H7 (cell line): ENCODE results near the gene RASA2. TPM values are rescaled to one million over a fixed set of nuclear protein-coding genes. Genes with fewer than 3 reads are reported as not detected.

Source experiments
- DNase-seq: peaks from one replicate; pipeline ENCODE4 v3.0.0; 2012
- H3K27me3 ChIP-seq: 2 replicates; pipeline ENCODE4 v1.6.0; 2011; ENCODE audit warnings: mild to moderate bottlenecking, low read length; ENCODE audit not compliant: control insufficient read depth, insufficient read depth
- H3K36me3 ChIP-seq: replicated peaks from 2 replicates; pipeline ENCODE4 v1.5.1; 2011; ENCODE audit warnings: low read length; ENCODE audit not compliant: control insufficient read depth, insufficient read depth
- H3K4me3 ChIP-seq: 2 replicates; pipeline ENCODE4 v1.5.1; 2011; ENCODE audit warnings: low read depth, mild to moderate bottlenecking, control low read depth, low read length, moderate library complexity; ENCODE audit not compliant: insufficient read depth
- total RNA-seq: library from RNA; depleted of rRNA; stranded (reverse); fragments of >200 nt; shearing (Covaris generic); gene quantifications from 2 replicates; pipeline ENCODE4 v1.2.3, GENCODE V29; 2014; rRNA removed

Gene RASA2
- total RNA-seq, 1 experiment from 2014 or later, result 11.6 TPM

DNA sequence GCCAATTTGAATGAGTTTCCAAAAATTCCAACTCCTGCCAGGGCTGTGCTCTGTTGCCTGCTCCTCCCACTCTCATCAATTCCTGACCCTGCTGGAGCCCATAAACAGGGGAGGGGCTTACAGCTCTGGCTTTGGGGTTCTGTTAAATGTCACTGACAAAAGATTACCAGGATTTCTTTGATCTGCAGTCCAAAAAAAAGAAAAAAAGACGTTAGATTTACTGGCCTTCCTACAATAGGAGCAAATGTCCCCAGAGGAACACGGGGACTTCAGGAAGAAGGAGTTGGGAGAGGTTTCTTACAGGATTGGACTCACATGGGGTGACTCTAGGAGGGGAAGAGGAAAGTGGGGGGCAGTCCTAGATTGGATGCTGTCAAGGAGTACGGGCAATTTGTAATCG is 167.0 kb downstream of the RASA2 start:
- H3K36me3 ChIP-seq, result no peaks in the 10 kb centered on the region
- H3K27me3 ChIP-seq, result peaks cover 9% of the 10 kb centered on the region
- H3K4me3 ChIP-seq, result no peak overlapping the region
- no peak for DNase-seq

DNA sequence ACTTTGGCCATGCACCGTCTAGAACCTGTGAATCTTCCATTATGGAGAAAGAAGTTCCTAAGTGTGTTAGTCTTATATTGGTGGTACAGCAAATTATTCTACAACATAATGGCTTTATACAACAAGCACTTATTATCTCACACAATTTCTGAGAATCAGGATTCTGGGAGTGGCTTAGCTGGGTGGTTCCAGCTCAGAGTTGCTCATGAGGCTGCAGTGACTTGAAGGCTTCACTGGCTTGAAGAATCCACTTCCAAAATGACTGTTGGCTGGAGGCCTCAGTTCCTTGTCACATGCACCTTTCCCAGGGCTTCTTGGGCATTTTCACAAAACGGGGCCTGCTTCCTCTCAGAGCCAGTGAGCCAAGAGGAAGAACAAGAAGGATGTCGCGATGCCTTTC is 169.0 kb downstream of the RASA2 start:
- DNase-seq, result no peak
- Histone ChIP-seq H3K27me3 (peaks cover 25% of the 10 kb centered on the region), H3K36me3 (no peaks in the 10 kb centered on the region), H3K4me3 (no peak overlapping the region)

DNA sequence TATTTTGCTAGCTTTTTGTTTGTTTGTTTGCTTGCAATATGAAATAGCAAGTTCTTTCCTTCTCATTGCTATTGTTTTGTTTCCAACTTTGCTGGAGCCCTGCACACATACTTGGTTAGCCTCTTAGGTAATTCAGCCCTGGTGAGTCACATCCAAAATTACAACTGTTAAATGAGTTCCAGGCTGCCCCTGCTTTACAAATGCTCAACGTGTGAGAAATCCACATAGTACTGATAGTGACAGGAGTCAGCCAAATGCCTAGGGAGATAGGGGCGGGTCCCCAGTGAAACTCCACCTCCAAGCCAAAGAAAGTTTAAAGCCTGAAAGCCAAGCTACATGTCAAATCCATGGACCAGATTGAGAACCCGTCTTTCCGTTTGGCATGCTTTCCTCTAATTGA is 169.9 kb downstream of the RASA2 start:
- Histone ChIP-seq H3K36me3 (no peaks in the 10 kb centered on the region), H3K27me3 (peaks cover 25% of the 10 kb centered on the region), H3K4me3 (no peak overlapping the region)
- no peak for DNase-seq

DNA sequence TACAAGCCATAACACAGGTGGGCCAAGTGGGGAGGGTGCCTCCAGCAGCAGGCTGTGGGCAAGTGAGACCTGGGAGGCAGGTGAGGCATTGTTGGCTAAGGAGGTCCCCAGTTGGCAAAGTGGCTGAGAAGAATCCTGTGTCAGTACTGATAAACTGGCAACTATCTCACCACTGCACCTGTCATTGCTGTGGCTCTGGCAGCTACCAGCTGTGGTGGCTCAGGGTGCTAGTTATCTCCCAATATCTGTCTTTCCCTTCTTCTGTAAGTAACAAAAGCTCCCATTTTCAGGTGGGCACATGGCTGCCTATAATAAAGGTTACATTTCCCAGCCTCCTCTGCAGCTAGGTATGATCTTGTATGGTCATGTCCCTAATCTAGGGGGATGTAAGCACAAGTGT is 170.7 kb downstream of the RASA2 start:
- no peaks in the 10 kb centered on the region for H3K36me3 ChIP-seq
- peaks cover 25% of the 10 kb centered on the region for H3K27me3 ChIP-seq
- H3K4me3 ChIP-seq, result no peak overlapping the region
- no peak for DNase-seq

DNA sequence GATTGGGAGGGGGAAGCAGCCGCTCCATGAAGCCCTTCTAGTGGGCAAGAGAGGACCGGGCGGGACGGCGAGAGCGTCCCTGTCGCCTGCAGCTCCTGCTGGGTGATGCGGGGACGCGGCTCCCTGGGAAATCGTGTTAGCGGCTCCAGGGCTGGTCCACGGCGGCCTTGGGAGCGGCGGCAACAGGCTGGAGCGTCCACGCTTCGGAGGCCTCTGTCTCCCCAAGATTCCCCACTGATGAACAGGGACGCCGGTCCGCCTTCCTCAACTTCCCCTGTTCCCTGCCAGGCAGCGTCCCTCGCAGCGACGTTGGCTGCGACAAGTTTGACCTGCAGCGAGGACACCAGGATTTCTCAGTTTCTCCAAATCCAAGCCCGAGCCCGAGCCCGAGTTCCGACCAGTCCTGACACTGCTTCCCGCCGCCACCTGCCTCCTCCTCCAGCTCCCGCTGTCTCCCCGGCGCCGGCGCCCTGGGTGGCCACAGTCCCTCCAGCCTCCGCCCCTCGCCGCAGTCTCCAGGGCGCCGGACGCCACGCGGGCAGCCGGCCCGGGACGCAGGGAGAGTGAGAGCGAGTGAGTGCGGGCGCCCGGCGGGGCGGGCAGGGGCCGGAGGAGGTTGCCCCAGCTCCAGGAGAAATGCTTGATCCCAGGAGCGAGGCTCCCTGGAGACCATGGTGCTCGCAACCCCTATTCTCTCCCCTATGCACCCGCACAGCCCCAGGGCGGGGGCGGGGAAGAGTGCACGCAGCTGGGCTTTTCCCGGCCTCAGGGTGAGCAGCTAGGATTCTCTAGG is 173.2 kb downstream of the RASA2 start:
- peaks cover 25% of the 10 kb centered on the region for H3K27me3 ChIP-seq
- no peaks in the 10 kb centered on the region for H3K36me3 ChIP-seq
- peak; percentile 81 for DNase-seq
- H3K4me3 ChIP-seq, result peak overlapping the region; percentile 63

DNA sequence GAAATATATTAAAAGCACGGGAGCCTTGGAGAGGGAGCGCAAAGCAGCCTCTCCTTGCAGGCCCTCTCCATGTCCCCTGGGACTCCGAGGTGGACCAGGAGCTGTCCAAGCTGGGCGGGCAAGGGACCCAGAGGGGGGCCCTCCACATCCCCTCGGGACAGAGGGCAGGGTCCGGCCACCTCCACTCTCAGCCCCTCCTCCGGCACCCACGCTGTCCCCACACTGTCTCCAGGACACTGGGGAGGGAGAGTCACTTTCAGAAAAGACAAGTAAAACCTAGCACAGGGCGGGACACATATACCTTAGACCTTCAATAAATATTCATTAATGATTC is 173.8 kb downstream of the RASA2 start:
- Histone ChIP-seq H3K36me3 (no peaks in the 10 kb centered on the region), H3K27me3 (peaks cover 25% of the 10 kb centered on the region), H3K4me3 (peak overlapping the region; percentile 63)
- no peak for DNase-seq

DNA sequence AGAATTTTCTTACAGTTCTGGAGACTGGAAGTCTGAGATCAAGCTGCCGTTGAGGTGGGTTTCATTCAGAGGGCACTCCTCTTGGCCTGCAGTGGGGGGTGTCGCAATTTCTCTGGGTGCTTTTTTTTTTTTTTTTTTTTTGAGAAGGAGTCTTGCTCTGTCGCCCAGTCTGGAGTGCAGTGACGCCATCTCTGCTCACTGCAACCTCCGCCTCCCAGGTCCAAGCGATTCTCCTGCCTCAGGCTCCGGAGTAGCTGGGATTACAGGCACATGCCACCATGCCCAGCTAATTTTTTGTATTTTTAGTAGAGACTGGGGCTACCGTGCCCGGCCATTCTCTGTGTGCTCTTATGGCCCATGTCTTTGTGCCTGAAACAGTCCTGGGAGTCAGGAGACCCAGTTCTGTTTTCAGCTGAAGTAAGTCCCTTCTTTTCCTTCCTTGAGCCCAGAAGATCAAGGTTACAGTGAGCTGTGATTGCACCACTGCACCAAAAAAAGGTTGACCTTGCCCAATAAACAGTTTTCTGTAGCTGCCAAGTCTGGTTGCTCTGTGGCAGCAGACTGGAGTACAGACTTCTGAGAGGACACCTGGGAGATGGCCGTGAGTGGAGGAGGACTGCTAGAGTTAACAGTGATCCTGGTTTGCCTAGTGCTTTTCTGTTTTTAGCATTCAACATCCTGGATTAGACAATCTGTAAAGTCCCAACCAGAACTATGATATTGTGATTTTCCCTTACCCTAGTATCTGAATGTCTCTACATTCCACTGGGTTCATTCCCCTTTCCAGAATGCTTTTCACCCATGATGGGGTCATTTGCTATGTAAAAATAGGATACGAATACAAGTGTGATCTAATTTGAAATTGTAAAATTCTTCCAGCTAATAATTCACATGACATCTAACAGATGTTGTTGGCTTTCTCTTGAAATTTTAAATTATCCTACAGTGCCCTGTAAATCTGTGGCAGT is 174.7 kb downstream of the RASA2 start:
- H3K4me3 ChIP-seq, result no peak overlapping the region
- no peak for DNase-seq
- H3K36me3 ChIP-seq, result no peaks in the 10 kb centered on the region
- peaks cover 25% of the 10 kb centered on the region for H3K27me3 ChIP-seq

DNA sequence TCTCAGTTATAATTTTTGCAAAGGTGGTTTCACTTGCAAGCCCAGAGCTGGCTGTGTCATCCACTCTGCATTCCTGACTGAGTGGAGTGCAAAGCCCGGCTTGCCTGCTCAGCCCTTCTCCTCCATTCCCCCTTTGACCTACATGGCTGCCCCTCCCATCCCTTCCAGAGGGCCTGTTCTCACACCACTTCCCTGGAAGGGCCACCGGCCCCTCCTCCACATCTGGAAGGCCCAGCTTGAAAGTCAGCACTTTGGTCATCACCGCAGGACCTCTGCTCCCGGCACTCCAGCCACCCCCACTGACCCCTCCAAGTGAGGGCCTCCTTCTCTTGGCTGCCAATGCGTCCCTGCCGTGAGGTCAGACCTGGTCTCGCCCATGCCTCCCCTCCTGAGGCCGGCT is 177.2 kb downstream of the RASA2 start:
- Histone ChIP-seq H3K36me3 (no peaks in the 10 kb centered on the region), H3K27me3 (peaks cover 16% of the 10 kb centered on the region), H3K4me3 (no peak overlapping the region)
- peak; percentile 44 for DNase-seq

Other genes starting within 250 kb of the RASA2 start
- gene ZBTB38, start 118.5 kb upstream of the RASA2 start, total RNA-seq, result 6.7 and 9.5 TPM in 2 replicates